PC-9 (cell line): ENCODE measurements around the gene MT1HL1. TPM values are rescaled to one million over a fixed set of nuclear protein-coding genes. Genes with fewer than 3 reads are reported as not detected.
"Not testable (repeated sequence)": the region's sequence is repeated elsewhere in the genome, so short reads cannot be mapped to it uniquely, and the experiment has no call there.

Experiments used
- BruUV-seq: library from RNA; stranded (reverse); fragments of 400-500 nt; replicated peaks from 2 replicates; lab custom pipeline; 2021; lab: Mats Ljungman, UMichigan
- CTCF ChIA-PET: fragments of 300-600 bp; sonication (Branson Sonifier 250); formaldehyde crosslinking; loops from one replicate; lab custom pipeline; 2022; ENCODE audit warnings: antibody characterized with exemption; lab: Charles Lee
- POLR2A ChIA-PET: fragments of 300-600 bp; sonication (Branson Sonifier 250); formaldehyde crosslinking; loops from one replicate; lab custom pipeline; 2022; ENCODE audit warnings: antibody characterized with exemption; ENCODE audit not compliant: unreplicated experiment; lab: Charles Lee
- DNase-seq, 2 experiments: peaks; one replicate each; pipeline versions ENCODE4 v3.0.0 to v3.0.0-alpha.2; 2015 to 2022; ENCODE audit warnings: mixed read lengths in 1 of 2
- H2AFZ ChIP-seq: fragments of 200-600 bp; sonication (generic); 2 replicates; pipeline ENCODE4 v1.8.1; 2017; ENCODE audit warnings: antibody characterized with exemption
- H3F3A ChIP-seq: fragments of 200-600 bp; sonication (generic); 2 replicates; pipeline ENCODE4 v1.8.1; 2017; ENCODE audit warnings: antibody characterized with exemption, mild to moderate bottlenecking, low read depth; ENCODE audit not compliant: insufficient read depth
- H3K27ac ChIP-seq: fragments of 200-600 bp; sonication (generic); 2 replicates; pipeline ENCODE4 v1.6.1; 2016; ENCODE audit warnings: mixed run types
- H3K27me3 ChIP-seq: fragments of 200-600 bp; sonication (generic); 2 replicates; pipeline ENCODE4 v1.6.1; 2016; ENCODE audit warnings: low read depth, mixed run types; ENCODE audit not compliant: insufficient read depth
- H3K36me3 ChIP-seq: fragments of 200-600 bp; sonication (generic); 2 replicates; pipeline ENCODE4 v1.6.1; 2016; ENCODE audit warnings: low read depth, mixed run types
- H3K4me1 ChIP-seq: fragments of 200-600 bp; sonication (generic); replicated peaks from 2 replicates; pipeline ENCODE4 v1.6.1; 2016; ENCODE audit warnings: mixed run types; ENCODE audit not compliant: insufficient read depth
- H3K4me2 ChIP-seq: fragments of 200-600 bp; sonication (generic); 2 replicates; pipeline ENCODE4 v1.6.1; 2017; ENCODE audit warnings: mixed run types
- H3K4me3 ChIP-seq: fragments of 200-600 bp; sonication (generic); 2 replicates; pipeline ENCODE4 v1.6.1; 2016; ENCODE audit warnings: mixed run types
- H3K79me2 ChIP-seq: fragments of 200-600 bp; sonication (generic); 2 replicates; pipeline ENCODE4 v1.6.1; 2017; ENCODE audit warnings: low read depth, mixed run types
- H3K9me2 ChIP-seq: fragments of 200-600 bp; sonication (generic); 2 replicates; pipeline ENCODE4 v1.8.1; 2017; ENCODE audit warnings: mild to moderate bottlenecking; ENCODE audit not compliant: insufficient read depth
- H3K9me3 ChIP-seq: fragments of 200-600 bp; sonication (generic); 2 replicates; pipeline ENCODE4 v1.8.1; 2016; ENCODE audit warnings: low read depth; ENCODE audit not compliant: insufficient read depth
- H4K20me1 ChIP-seq: fragments of 200-600 bp; sonication (generic); 2 replicates; pipeline ENCODE4 v1.8.1; 2017; ENCODE audit not compliant: insufficient read depth
- CTCF ChIP-seq: fragments of 200-600 bp; sonication (generic); conservative IDR thresholded peaks from 2 replicates; pipeline ENCODE4 v1.6.1; 2017; ENCODE audit warnings: mixed run types, antibody characterized with exemption, mild to moderate bottlenecking, moderate library complexity
- EZH2 ChIP-seq: fragments of 200-600 bp; sonication (generic); IDR thresholded peaks from 2 replicates; pipeline ENCODE4 v1.8.0; 2017; ENCODE audit warnings: antibody characterized with exemption, low read depth
- intact Hi-C: fragments of 100-400 bp; cut with micrococcal nuclease; formaldehyde crosslinking; loops from one replicate; pipeline ENCODE4 v1.10.0; 2022; ENCODE audit not compliant: unreplicated experiment
- total RNA-seq: library from RNA; stranded (reverse); gene quantifications from 2 replicates; pipeline ENCODE4 v1.2.3, GENCODE V29; 2021

Gene MT1HL1
- total RNA-seq, 1 experiment from 2014 or later = not detected

GRCh38 chr1:236982380-236982779 lies 21.9 kb downstream of the MT1HL1 start:
- no peak for TF ChIP-seq EZH2
- no peak for TF ChIP-seq CTCF

GRCh38 chr1:236981431-236981830 lies 22.8 kb downstream of the MT1HL1 start:
- H2AFZ ChIP-seq, DNase-seq, H4K20me1 ChIP-seq, H3K36me3 ChIP-seq, intact Hi-C loops, POLR2A ChIA-PET, H3F3A ChIP-seq, BruUV-seq, H3K27ac ChIP-seq, H3K9me2 ChIP-seq, H3K4me1 ChIP-seq, H3K79me2 ChIP-seq, H3K4me2 ChIP-seq, H3K9me3 ChIP-seq, CTCF ChIA-PET, H3K4me3 ChIP-seq: not testable (repeated sequence)
- peaks cover 70% of the 10 kb centered on the region for H3K27me3 ChIP-seq

More at GRCh38 chr1:236982380-236982779, 21.9 kb downstream of the MT1HL1 start:
- peaks cover 63% of the 10 kb centered on the region for H3K27me3 ChIP-seq
- no peaks in the 10 kb centered on the region for H3K4me1 ChIP-seq
- H3F3A ChIP-seq = no peaks in the 10 kb centered on the region
- H3K36me3 ChIP-seq = no peaks in the 10 kb centered on the region
- no peaks in the 10 kb centered on the region for H4K20me1 ChIP-seq
- no peak overlapping the region for H3K27ac ChIP-seq
- no peaks in the 10 kb centered on the region for H3K9me2 ChIP-seq
- CTCF ChIA-PET = no interaction called here
- BruUV-seq = no TSS peak
- POLR2A ChIA-PET = interaction anchor here (0.6 kb wide), 1 partner anchor 172 kb away, joined by 3 read pairs; no protein-coding TSS in a partner anchor
- no peak overlapping the region for H3K4me2 ChIP-seq
- H3K9me3 ChIP-seq = no peaks in the 10 kb centered on the region
- DNase-seq = no peak
- intact Hi-C loops = no loop called here
- H3K4me3 ChIP-seq = no peak overlapping the region
- H3K79me2 ChIP-seq = no peaks in the 10 kb centered on the region
- no peak overlapping the region for H2AFZ ChIP-seq

- H3K36me3 ChIP-seq = no peaks in the 10 kb centered on the region
- no peak overlapping the region for H3K27ac ChIP-seq
- H3K27me3 ChIP-seq = peaks cover 71% of the 10 kb centered on the region
- BruUV-seq = no TSS peak
- H3K9me3 ChIP-seq = no peaks in the 10 kb centered on the region
- ChIA-PET CTCF (no interaction called here), POLR2A (no interaction called here)
- no peak for DNase-seq
- no peaks in the 10 kb centered on the region for H3K4me1 ChIP-seq
- H3K79me2 ChIP-seq = no peaks in the 10 kb centered on the region
- no peak for TF ChIP-seq CTCF
- TF ChIP-seq EZH2 = no peak
- intact Hi-C loops = no loop called here
- no peaks in the 10 kb centered on the region for H3K9me2 ChIP-seq
- no peak overlapping the region for H2AFZ ChIP-seq
- H4K20me1 ChIP-seq = no peaks in the 10 kb centered on the region
- H3K4me3 ChIP-seq = no peak overlapping the region
- H3K4me2 ChIP-seq = no peak overlapping the region
- H3F3A ChIP-seq = no peaks in the 10 kb centered on the region
Observed at GRCh38 chr1:236980673-236981072, 23.6 kb downstream of the MT1HL1 start.
